HG03139 (cell line): Measurements from ENCODE around the gene ZXDC.

Experiments used
- ATAC-seq: cut with Tn5 transposase; IDR thresholded peaks from one replicate; pipeline ENCODE4 v1.9.1; 2021; ENCODE audit not compliant: unreplicated experiment

Gene ZXDC

GRCh38 chr3:126419886-126420786, 55.6 kb downstream of the ZXDC start:
- ATAC-seq, result no peak

DNA sequence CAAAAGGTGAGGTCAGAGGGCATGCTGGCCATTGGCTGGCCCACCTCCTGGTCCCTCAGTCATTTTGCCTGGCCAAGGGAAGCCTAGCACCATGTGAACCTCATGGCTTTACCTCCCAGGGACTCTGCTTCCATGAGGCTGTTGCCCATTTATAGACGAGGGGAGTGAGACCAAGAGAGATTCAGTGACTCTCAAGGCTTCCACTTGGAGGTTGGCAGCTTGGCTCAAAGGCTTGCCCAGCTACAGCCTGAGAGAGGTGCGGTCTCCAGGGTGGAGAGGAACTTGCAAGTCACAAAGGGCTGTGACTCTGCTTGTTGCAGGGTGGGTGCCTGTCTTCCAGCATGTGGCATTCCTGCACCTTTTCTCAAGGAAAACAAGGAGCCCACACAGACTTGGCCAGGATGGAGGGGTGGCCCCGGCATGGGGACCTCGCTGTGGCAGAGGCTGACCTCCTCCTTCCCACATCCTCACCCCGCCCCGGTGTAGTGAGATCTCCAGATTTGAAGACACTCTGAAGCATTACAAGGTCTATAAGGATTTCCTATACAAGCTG, 56.5 kb downstream of the ZXDC start:
- no peak for ATAC-seq

DNA sequence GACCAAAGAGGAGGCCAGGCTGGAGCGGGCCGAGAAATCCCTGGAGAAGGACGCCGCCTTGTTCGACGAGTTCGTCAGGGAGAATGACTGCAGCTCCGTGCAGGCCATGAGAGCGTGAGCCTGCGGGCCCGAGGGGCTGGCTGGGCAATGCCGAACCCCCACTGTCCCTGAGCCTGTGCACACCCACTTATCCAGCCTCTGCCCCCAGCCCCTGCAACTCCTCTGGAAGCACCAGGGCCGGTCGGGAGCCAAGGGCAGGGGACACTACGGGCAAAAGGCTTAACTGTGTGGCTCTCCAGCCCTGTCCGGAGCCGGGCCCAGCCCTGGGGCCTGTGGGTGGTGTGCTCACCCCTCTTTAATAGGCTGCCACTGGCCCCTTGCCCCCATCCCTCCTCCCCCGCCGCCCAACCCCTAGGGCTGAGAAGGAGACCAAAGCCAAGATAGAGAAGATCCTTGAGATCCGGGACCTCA, 57.0 kb downstream of the ZXDC start:
- no peak for ATAC-seq

- ATAC-seq, result no peak
Observed at GRCh38 chr3:126417981-126418530, 57.6 kb downstream of the ZXDC start.

- no peak for ATAC-seq
Observed at GRCh38 chr3:126417515-126417914, 58.2 kb downstream of the ZXDC start.

DNA sequence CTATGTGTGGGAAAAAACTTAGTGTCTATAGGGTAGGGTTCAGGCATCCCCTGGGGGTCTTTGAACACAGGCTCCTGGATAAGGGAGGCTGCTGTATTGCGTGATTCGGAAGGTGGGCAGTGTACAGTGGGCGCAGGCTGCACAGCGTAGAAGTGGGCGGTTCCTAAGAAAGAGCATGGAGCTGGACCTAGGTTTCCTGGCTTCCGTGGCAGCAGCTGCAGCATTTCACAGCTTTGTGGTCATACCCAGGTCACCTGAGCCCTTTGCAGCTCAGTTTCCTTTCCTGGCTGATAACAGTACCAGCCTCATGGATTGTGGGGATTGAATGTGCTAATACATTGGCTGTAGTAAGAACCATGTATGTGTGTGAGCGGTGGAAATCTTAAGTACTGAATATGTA, 58.7 kb downstream of the ZXDC start:
- ATAC-seq, result no peak

DNA sequence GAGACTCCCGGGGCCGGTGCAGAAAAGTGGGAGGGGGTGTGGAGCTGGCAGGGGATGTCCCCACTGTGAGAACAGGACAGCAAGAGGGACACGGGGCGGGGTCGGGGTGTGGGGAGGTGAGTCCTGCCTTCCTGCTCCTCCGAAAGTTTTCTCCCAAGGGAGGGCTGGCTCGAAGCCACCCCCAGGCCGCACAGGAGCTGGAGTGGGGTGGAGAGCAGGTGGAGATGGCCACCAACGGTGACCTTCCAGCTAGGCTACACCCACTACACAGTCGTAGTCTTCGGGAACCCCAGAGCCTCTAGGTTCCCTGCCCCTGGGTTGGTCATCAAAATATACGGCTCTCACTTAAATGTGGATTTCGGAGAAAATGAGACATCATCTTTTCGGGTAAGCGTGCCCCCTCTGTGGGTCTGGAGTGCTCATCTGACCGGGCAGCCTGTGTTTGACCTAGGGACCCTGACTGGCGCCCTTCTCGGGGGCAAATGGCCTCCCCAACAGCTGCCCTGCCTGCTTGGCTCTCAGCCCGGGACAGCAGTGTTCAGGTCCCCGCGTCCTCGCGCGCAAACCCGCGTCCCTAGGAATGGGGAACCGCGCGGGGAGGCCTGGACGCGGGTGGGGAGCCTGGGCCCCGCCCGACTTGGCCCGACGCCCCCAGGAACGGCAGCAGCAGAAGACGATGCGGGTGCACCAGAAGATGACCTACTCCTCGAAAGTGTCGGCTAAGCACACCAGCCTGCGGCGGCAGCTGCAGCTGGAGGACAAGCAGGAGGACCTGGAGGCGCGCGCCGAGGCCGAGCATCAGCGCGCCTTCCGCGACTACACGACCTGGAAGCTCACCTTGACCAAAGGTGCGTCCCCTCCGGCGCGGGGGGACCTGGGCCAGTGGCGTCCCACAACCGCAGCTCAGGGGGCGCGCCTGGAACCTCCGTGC, 59.8 kb downstream of the ZXDC start:
- ATAC-seq, result no peak

GRCh38 chr3:126414961-126415660, 60.6 kb downstream of the ZXDC start:
- no peak for ATAC-seq

- no peak for ATAC-seq
Observed at GRCh38 chr3:126414406-126414805, 61.3 kb downstream of the ZXDC start.

GRCh38 chr3:126413693-126414080, 62.0 kb downstream of the ZXDC start:
- ATAC-seq, result no peak

- ATAC-seq, result no peak
Observed at GRCh38 chr3:126412841-126413692, 62.6 kb downstream of the ZXDC start.

DNA sequence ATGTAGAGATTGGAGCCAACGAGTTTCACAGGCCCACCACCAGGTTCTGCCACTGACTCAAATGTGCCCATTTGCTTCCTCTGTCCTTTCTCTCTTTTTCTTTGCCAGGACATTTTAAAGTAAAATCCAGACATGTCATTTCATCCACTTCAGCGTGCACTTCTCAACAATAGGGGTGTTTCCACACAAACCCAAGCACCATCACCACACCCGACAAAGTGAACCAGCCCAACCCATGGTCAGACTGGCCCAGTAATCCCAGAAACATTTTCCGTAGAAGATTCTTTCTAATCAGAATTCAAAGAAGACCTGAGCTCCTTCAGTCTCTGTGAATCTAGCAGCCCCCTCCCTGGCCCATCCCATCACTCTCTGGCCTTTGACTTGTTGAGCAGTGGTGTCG, 67.6 kb downstream of the ZXDC start:
- ATAC-seq, result no peak

- ATAC-seq, result no peak
Observed at GRCh38 chr3:126407412-126408044, 68.2 kb downstream of the ZXDC start.

GRCh38 chr3:126406389-126407296, 69.0 kb downstream of the ZXDC start:
- no peak for ATAC-seq

- no peak for ATAC-seq
Observed at GRCh38 chr3:126402666-126403302, 72.9 kb downstream of the ZXDC start.

- ATAC-seq, result no peak
Observed at GRCh38 chr3:126402178-126402577, 73.5 kb downstream of the ZXDC start.

GRCh38 chr3:126401611-126402160, 74.0 kb downstream of the ZXDC start:
- ATAC-seq, result no peak
